HG02840 (cell line): ENCODE measurements around the gene RHOBTB3.
A peak's percentile ranks its signal among the peaks of the same experiment; 100 is the strongest.

Experiments used
- ATAC-seq: cut with Tn5 transposase; IDR thresholded peaks from one replicate; pipeline ENCODE4 v1.9.1; 2021; ENCODE audit warnings: mild to moderate bottlenecking, moderate library complexity, moderate number of reproducible peaks; ENCODE audit not compliant: unreplicated experiment, low FRiP score

Gene RHOBTB3

GRCh38 chr5:95730011-95730700, 980 bp upstream of the RHOBTB3 start:
- ATAC-seq: no peak

- ATAC-seq: peak; percentile 32
Observed at GRCh38 chr5:95731571-95732554, 727 bp downstream of the RHOBTB3 start.

GRCh38 chr5:95733107-95733665, 2.0 kb downstream of the RHOBTB3 start:
- no peak for ATAC-seq

- no peak for ATAC-seq
Observed at GRCh38 chr5:95734187-95734586, 3.1 kb downstream of the RHOBTB3 start.

- no peak for ATAC-seq
Observed at GRCh38 chr5:95734906-95735305, 3.8 kb downstream of the RHOBTB3 start.

DNA sequence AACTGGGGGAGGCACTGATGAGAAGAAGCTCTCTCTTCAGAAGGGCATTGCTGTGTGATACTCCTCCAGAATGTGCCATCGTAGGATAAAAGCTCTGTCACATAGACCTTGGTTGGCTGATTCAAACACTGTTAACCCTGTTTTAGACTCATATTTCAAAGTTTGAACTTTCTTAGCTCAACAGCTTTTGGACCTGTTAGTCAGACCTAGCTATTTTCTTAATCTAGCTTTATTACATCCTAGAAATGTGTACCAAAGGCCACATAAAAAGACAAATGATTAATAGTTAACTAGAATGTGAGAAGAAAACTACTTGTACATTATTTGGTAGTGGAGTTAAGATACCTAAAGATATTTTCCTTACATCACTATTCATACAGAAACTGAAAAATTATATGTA, 4.3 kb downstream of the RHOBTB3 start:
- ATAC-seq: no peak

GRCh38 chr5:95738072-95738471, 6.9 kb downstream of the RHOBTB3 start:
- no peak for ATAC-seq

DNA sequence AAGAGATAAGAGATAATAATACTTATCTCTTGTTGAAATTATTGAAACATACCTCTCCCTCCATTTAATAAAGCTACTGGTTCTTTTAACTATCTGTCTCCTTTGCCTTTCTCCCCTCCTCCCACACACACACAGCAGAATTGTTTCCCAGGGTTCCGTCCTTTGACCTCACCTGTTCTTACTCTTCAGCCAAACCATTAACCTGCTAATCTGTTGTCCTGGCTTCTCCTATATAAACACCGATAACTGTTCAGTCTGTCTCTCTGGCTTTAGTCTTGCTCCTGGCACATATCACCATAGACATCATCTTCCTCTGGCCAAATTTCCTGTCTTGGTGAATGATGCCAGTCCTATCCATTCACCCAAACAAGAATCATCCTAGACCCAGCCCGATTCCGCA, 7.7 kb downstream of the RHOBTB3 start:
- no peak for ATAC-seq

GRCh38 chr5:95739857-95740256, 8.7 kb downstream of the RHOBTB3 start:
- ATAC-seq: no peak

DNA sequence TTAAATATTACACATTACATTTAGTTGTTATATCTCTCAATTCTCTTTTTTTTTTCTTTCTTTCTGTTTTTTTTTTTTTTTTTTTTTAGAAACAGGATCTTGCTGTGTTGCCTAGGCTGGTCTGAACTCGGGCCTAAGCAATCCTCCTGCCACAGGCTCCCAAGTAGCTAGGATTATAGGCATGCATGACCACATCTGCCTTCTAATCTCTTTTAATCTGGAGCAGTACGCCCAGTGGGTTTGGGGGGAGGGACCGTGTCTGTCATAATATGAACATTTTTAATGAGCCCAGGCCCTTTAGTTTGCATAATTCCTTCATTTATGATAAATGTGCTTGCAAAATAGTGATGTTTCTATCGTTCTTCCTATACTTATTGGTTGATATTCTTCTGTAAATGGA, 10.3 kb downstream of the RHOBTB3 start:
- no peak for ATAC-seq

- ATAC-seq: no peak
Observed at GRCh38 chr5:95743232-95743631, 12.1 kb downstream of the RHOBTB3 start.

- ATAC-seq: no peak
Observed at GRCh38 chr5:95743877-95744276, 12.7 kb downstream of the RHOBTB3 start.

DNA sequence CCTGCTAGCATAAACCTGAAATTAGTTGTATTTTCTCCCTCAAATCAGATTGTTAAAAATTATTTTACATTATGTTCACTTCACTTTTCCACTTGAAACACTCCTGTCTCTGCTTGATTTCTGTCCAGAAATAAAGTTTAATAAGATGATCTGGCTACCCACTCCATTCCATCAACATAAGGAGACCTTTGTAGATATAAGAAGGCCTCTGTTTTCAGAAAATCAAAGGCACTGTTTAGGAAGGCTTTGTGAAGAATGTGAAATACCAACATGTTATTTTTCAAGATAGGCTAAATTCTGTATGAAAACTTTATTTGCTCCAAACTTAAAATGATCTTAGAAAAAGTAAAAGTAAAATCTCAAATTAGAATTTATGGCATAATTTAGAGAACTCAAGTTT, 15.1 kb downstream of the RHOBTB3 start:
- no peak for ATAC-seq

- ATAC-seq: no peak
Observed at GRCh38 chr5:95746722-95747679, 15.9 kb downstream of the RHOBTB3 start.

GRCh38 chr5:95748133-95748532, 17.0 kb downstream of the RHOBTB3 start:
- ATAC-seq: no peak

DNA sequence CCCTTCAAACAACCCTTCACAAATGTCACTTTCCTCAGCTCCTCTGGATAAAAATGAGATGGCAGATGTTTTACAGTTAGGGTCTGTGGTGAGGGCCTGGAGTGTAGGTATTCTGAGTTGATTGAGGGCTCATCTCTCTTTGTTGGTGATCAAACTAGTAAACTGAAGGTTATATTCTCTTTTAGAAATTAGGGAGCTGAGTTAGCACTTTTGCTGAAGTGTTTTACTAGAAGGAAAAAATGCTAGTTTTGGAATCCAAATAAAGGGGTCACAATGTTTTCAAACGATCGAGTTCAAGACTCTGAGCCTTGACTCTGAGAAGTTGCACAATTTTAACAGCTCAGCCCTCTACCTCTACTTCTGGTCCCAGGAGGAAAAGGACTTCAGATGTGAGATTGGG, 23.4 kb downstream of the RHOBTB3 start:
- no peak for ATAC-seq

- no peak for ATAC-seq
Observed at GRCh38 chr5:95759005-95759404, 27.9 kb downstream of the RHOBTB3 start.

GRCh38 chr5:95759634-95760033, 28.5 kb downstream of the RHOBTB3 start:
- ATAC-seq: no peak

- ATAC-seq: peak; percentile 91
Observed at GRCh38 chr5:95760273-95761191, 29.4 kb downstream of the RHOBTB3 start.
